Testis (tissue), 3 donors: Measurements from ENCODE around the gene MAP2K3. TPM values are rescaled to one million over a fixed set of nuclear protein-coding genes. Genes with fewer than 3 reads are reported as not detected.

Experiments used
- DNase-seq: peaks from one replicate; pipeline ENCODE4 v3.0.0-alpha.2; 2019
- H3K27ac ChIP-seq, 2 donors: fragments of 200-600 bp; sonication (generic); one replicate each; pipeline ENCODE4 v1.5.1; 2019
- H3K27me3 ChIP-seq: fragments of 200-600 bp; sonication (generic); one replicate; pipeline ENCODE4 v1.5.1; 2019
- H3K36me3 ChIP-seq: fragments of 200-600 bp; sonication (generic); one replicate; pipeline ENCODE4 v1.5.1; 2017; ENCODE audit warnings: low read depth; ENCODE audit errors: missing control alignments
- H3K4me1 ChIP-seq: fragments of 200-600 bp; sonication (generic); one replicate; pipeline ENCODE4 v1.5.1; 2019
- H3K4me3 ChIP-seq, 2 donors: fragments of 200-600 bp; sonication (generic); one replicate each; pipeline ENCODE4 v1.5.1; 2017 to 2019
- H3K9me3 ChIP-seq: fragments of 200-600 bp; sonication (generic); one replicate; pipeline ENCODE4 v1.5.1; 2017
- POLR2A ChIP-seq: fragments of 450-650 bp; IDR thresholded peaks from one replicate; pipeline ENCODE4 v1.6.1; 2017; ENCODE audit warnings: antibody characterized with exemption, mild to moderate bottlenecking, moderate library complexity
- WGBS, 2 donors: methylation state at CpG; one replicate each; pipeline ENCODE4 v1.1.5; 2018; 5-methylcytosine and 5-hydroxymethylcytosine counted together
- intact Hi-C: fragments of 100-400 bp; cut with DNase I; formaldehyde crosslinking; loops from one replicate; pipeline ENCODE4 v1.15.1; 2023; ENCODE audit warnings: low total_unique reads
- polyA plus RNA-seq: library from polyadenylated mRNA; stranded (reverse); fragments of 350-450 nt; fragmentation: Illumina TruSeq; extraction: RNeasy Lipid Tissue Mini Kit (QIAGEN cat#74804); gene quantifications from one replicate; pipeline ENCODE4 v1.2.3, GENCODE V29; 2014; ENCODE audit warnings: low read depth, low replicate concordance; ENCODE audit not compliant: insufficient read depth
- total RNA-seq, 2 donors: library from RNA; depleted of rRNA; stranded (reverse); fragments of >200 nt; gene quantifications; one replicate each; pipeline ENCODE4 v1.2.3, GENCODE V29; 2016
- TF ChIP-seq, protein P1 (sequence below), 3 experiments: fragments of 450-650 bp in 2 of 3; fragments of 200-600 bp in 1 of 3; sonication (generic) in 1 of 3; IDR thresholded peaks; one replicate each; pipeline ENCODE4 v1.5.1; 2016 to 2019; ENCODE audit warnings: antibody characterized with exemption in 3 of 3, mild to moderate bottlenecking in 2 of 3, moderate library complexity in 1 of 3

The MAP2K3 gene
- total and polyA plus RNA-seq, 3 donors from 2014 or later = 13.5 to 17.5 (median 15.4) TPM

- intact Hi-C loops = no loop called here
- no peaks in the 10 kb centered on the region for H3K27me3 ChIP-seq
- H3K4me1 ChIP-seq = peaks cover 10% of the 10 kb centered on the region
- 58 to 86% methylated on average over 5 of the region's 5 CpGs for WGBS, 2 donors
- TF ChIP-seq, protein P1, sequence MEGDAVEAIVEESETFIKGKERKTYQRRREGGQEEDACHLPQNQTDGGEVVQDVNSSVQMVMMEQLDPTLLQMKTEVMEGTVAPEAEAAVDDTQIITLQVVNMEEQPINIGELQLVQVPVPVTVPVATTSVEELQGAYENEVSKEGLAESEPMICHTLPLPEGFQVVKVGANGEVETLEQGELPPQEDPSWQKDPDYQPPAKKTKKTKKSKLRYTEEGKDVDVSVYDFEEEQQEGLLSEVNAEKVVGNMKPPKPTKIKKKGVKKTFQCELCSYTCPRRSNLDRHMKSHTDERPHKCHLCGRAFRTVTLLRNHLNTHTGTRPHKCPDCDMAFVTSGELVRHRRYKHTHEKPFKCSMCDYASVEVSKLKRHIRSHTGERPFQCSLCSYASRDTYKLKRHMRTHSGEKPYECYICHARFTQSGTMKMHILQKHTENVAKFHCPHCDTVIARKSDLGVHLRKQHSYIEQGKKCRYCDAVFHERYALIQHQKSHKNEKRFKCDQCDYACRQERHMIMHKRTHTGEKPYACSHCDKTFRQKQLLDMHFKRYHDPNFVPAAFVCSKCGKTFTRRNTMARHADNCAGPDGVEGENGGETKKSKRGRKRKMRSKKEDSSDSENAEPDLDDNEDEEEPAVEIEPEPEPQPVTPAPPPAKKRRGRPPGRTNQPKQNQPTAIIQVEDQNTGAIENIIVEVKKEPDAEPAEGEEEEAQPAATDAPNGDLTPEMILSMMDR (IDR thresholded peaks at IDR 0.05) = no peak
- no peak for TF ChIP-seq POLR2A
- no peak for DNase-seq
- H3K9me3 ChIP-seq = no peaks in the 10 kb centered on the region
- H3K36me3 ChIP-seq = no peaks in the 10 kb centered on the region
- no peak overlapping the region for H3K4me3 ChIP-seq
- H3K27ac ChIP-seq = no peak overlapping the region
Measured at GRCh38 chr17:21361020-21361809, 76.7 kb downstream of the MAP2K3 start.

- H3K27ac ChIP-seq = no peak overlapping the region
- no peak for TF ChIP-seq POLR2A
- TF ChIP-seq, protein P1 (IDR thresholded peaks at IDR 0.05) = no peak
- intact Hi-C loops = no loop called here
- H3K4me1 ChIP-seq = peaks cover 10% of the 10 kb centered on the region
- no peaks in the 10 kb centered on the region for H3K9me3 ChIP-seq
- no peak overlapping the region for H3K4me3 ChIP-seq
- no peaks in the 10 kb centered on the region for H3K36me3 ChIP-seq
- no peaks in the 10 kb centered on the region for H3K27me3 ChIP-seq
- DNase-seq = no peak
Measured at GRCh38 chr17:21362331-21362931, 77.9 kb downstream of the MAP2K3 start.

GRCh38 chr17:21363776-21364642 lies 79.5 kb downstream of the MAP2K3 start:
- Histone ChIP-seq H3K4me1 (peaks cover 10% of the 10 kb centered on the region), H3K27me3 (no peaks in the 10 kb centered on the region), H3K4me3 (no peak overlapping the region), H3K9me3 (no peaks in the 10 kb centered on the region), H3K27ac (no peak overlapping the region), H3K36me3 (no peaks in the 10 kb centered on the region)
- no peak for TF ChIP-seq POLR2A
- TF ChIP-seq, protein P1 (IDR thresholded peaks at IDR 0.05) = no peak
- 85 to 92% methylated on average over 6 to 9 of the region's 9 CpGs for WGBS, 2 donors
- intact Hi-C loops = no loop called here
- no peak for DNase-seq

Other genes with a start within 250 kb of the MAP2K3 start
- gene USP22, start 241.7 kb upstream of the MAP2K3 start, total RNA-seq = 100 to 1,000 TPM; 161 to 216 TPM
- 96.3 TPM for gene USP22, start 241.7 kb upstream of the MAP2K3 start, polyA plus RNA-seq
- 10 to 100 TPM; 39.0 to 53.6 TPM for gene DHRS7B, start 157.7 kb upstream of the MAP2K3 start, total RNA-seq
- gene DHRS7B, start 157.7 kb upstream of the MAP2K3 start, polyA plus RNA-seq = 81.7 TPM
- 10 to 100 TPM; 38.9 to 55.2 TPM for gene TMEM11, start 70.5 kb upstream of the MAP2K3 start, total RNA-seq
- gene TMEM11, start 70.5 kb upstream of the MAP2K3 start, polyA plus RNA-seq = 53.4 TPM
- gene NATD1, start 31.3 kb upstream of the MAP2K3 start, total RNA-seq = 10 to 100 TPM; 17.9 to 20.0 TPM
- gene NATD1, start 31.3 kb upstream of the MAP2K3 start, polyA plus RNA-seq = 12.1 TPM
- gene KCNJ12, start 91.6 kb downstream of the MAP2K3 start, total RNA-seq = 1 to 10 TPM; 2.8 to 5.4 TPM
- 2.4 TPM for gene KCNJ12, start 91.6 kb downstream of the MAP2K3 start, polyA plus RNA-seq